OCI-LY3 (cell line): ENCODE results near the gene CLSTN2.

Experiments used
- CTCF ChIP-seq: fragments of 200-600, 300-600 bp; sonication (generic); IDR thresholded peaks from 2 replicates; pipeline ENCODE4 v1.5.1; 2014; ENCODE audit warnings: antibody characterized with exemption, low read length, low read depth
- EZH2phosphoT487 ChIP-seq: fragments of 200-600 bp; shearing (Covaris generic); IDR thresholded peaks from 2 replicates; pipeline ENCODE4 v1.6.1; 2018; ENCODE audit warnings: antibody characterized with exemption, mixed run types, low read depth

GRCh38 chr3:140068494-140069017, 133.6 kb downstream of the CLSTN2 start:
- TF ChIP-seq CTCF (no peak), EZH2phosphoT487 (no peak)
